ENCODE data around the gene HPCA. TPM values are rescaled to one million over a fixed set of nuclear protein-coding genes. Genes with fewer than 3 reads are reported as not detected.

HPCA gene
- total RNA-seq, 1 experiment from 2014 or later: 1.2 TPM

GRCh38 chr1:32933742-32934322 is 47.5 kb downstream of the HPCA start:
- Histone ChIP-seq H3K4me3 (ENCODE audit: low read depth in 2 of 2, low read length in 2 of 2) (no peak overlapping the region), H3K27ac (ENCODE audit: low read length) (no peak overlapping the region), H3K27me3 (ENCODE audit: control insufficient read depth, insufficient read depth, low read length) (no peaks in the 10 kb centered on the region), H3K4me1 (ENCODE audit: control insufficient read depth, insufficient read depth, low read length) (peaks cover 4% of the 10 kb centered on the region; the same call in 1 of the 2 replicates), H3K36me3 (ENCODE audit: control insufficient read depth, insufficient read depth, low read length) (peaks cover 4% of the 10 kb centered on the region; the same call in 1 of the 2 replicates), H3K9me3 (ENCODE audit: control insufficient read depth, insufficient read depth, low read depth, low read length) (no peaks in the 10 kb centered on the region)
- DNase-seq (ENCODE audit: low read depth, low spot score) (peak; percentile 20), ATAC-seq (peak; percentile 46)
- in situ Hi-C loops (cut with HindIII; ENCODE audit: low pct_unique_long_range_greater_than_20kb, low sequenced_read_pairs): no loop called here
- no peak for TF ChIP-seq TCF7L2 (IDR thresholded peaks at IDR 0.05; ENCODE audit: low read depth, low read length)
- peak; percentile 53; the same call in 1 of the 2 replicates for TF ChIP-seq CTCF (IDR thresholded peaks at IDR 0.05)
- BruUV-seq (replicated peaks): no TSS peak
- intact Hi-C loops (cut with micrococcal nuclease; ENCODE audit: unreplicated experiment): loop anchor here (2.0 to 5.0 kb wide), 3 partner anchors 73 to 153 kb away; no protein-coding TSS in a partner anchor
- ChIA-PET CTCF (interaction anchor here (0.9 to 1.8 kb wide), 3 partner anchors 73 to 152 kb away, joined by 4 to 8 read pairs (median 7); no protein-coding TSS in a partner anchor), POLR2A (interaction anchor here (1.3 kb wide), 1 partner anchor 39 kb away, joined by 3 read pairs; no protein-coding TSS in a partner anchor)

- no TSS peak for BruUV-seq (replicated peaks)
- in situ Hi-C loops (cut with HindIII; ENCODE audit: low pct_unique_long_range_greater_than_20kb, low sequenced_read_pairs) (no loop called here), intact Hi-C loops (cut with micrococcal nuclease; ENCODE audit: unreplicated experiment) (loop anchor here (5.0 kb wide), 2 partner anchors 73 to 153 kb away; no protein-coding TSS in a partner anchor)
- TF ChIP-seq POLR2AphosphoS5 (IDR thresholded peaks at IDR 0.05; ENCODE audit: low read depth, low read length): no peak
- TF ChIP-seq SIN3A (IDR thresholded peaks at IDR 0.05; ENCODE audit: borderline replicate concordance, insufficient read depth, low read depth, low read length): no peak
- no peak for TF ChIP-seq REST (IDR thresholded peaks at IDR 0.05; ENCODE audit: insufficient read depth in 1 of 2, low read depth in 2 of 2, low read length in 1 of 2)
- TF ChIP-seq TCF7L2 (IDR thresholded peaks at IDR 0.05; ENCODE audit: low read depth, low read length): no peak
- TF ChIP-seq CTCF (IDR thresholded peaks at IDR 0.05): no peak
- ChIA-PET CTCF (interaction anchor here (1.5 to 1.8 kb wide), 2 partner anchors 72 to 152 kb away, joined by 7 to 8 read pairs; no protein-coding TSS in a partner anchor), POLR2A (interaction anchor here (1.3 kb wide), 1 partner anchor 40 kb away, joined by 3 read pairs; no protein-coding TSS in a partner anchor)
- Histone ChIP-seq H3K36me3 (ENCODE audit: control insufficient read depth, insufficient read depth, low read length) (peaks cover 4% of the 10 kb centered on the region; the same call in 1 of the 2 replicates), H3K9me3 (ENCODE audit: control insufficient read depth, insufficient read depth, low read depth, low read length) (no peaks in the 10 kb centered on the region), H3K27ac (ENCODE audit: low read length) (no peak overlapping the region), H3K4me3 (ENCODE audit: low read depth in 2 of 2, low read length in 2 of 2) (no peak overlapping the region), H3K27me3 (ENCODE audit: control insufficient read depth, insufficient read depth, low read length) (no peaks in the 10 kb centered on the region), H3K4me1 (ENCODE audit: control insufficient read depth, insufficient read depth, low read length) (peaks cover 4% of the 10 kb centered on the region; the same call in 1 of the 2 replicates)
- DNase-seq (ENCODE audit: low read depth, low spot score) (no peak), ATAC-seq (no peak)
These were observed 48.2 kb downstream of the HPCA start for GRCh38 chr1:32934535-32934934.
